IPS DF 6.9 (cell line): ENCODE data around the gene ASB16.

Source experiments
- DNase-seq: peaks from one replicate; pipeline ENCODE4 v3.0.0-alpha.2; 2013; ENCODE audit warnings: low read depth, low spot score
- H3K27ac ChIP-seq: one replicate; pipeline ENCODE4 v1.5.1; 2013; ENCODE audit warnings: low read length, control low read depth
- H3K27me3 ChIP-seq: 2 replicates; pipeline ENCODE4 v1.6.1; 2013; ENCODE audit warnings: mild to moderate bottlenecking, low read length; ENCODE audit not compliant: control insufficient read depth, insufficient read depth
- H3K36me3 ChIP-seq: 2 replicates; pipeline ENCODE4 v1.6.1; 2013; ENCODE audit warnings: low read length; ENCODE audit not compliant: control insufficient read depth, insufficient read depth
- H3K4me1 ChIP-seq: 2 replicates; pipeline ENCODE4 v1.6.1; 2013; ENCODE audit warnings: low read length; ENCODE audit not compliant: control insufficient read depth, insufficient read depth
- H3K4me3 ChIP-seq: 2 replicates; pipeline ENCODE4 v1.5.1; 2013; ENCODE audit warnings: mild to moderate bottlenecking, low read length
- H3K9me3 ChIP-seq: 2 replicates; pipeline ENCODE4 v1.6.1; 2013; ENCODE audit warnings: low read length, inconsistent platforms; ENCODE audit not compliant: control insufficient read depth, insufficient read depth
- WGBS: extraction: QIAGEN DNeasy Blood & Tissue Kit; methylation state at CpG from one replicate; pipeline ENCODE4 v1.1.7; 2013; ENCODE audit warnings: mixed read lengths, missing lambda C conversion rate; ENCODE audit not compliant: insufficient read length, insufficient coverage; 5-methylcytosine and 5-hydroxymethylcytosine counted together

The ASB16 gene

GRCh38 chr17:44202756-44203155 lies 32.3 kb downstream of the ASB16 start:
- no peak overlapping the region for H3K27ac ChIP-seq

GRCh38 chr17:44203731-44204440 lies 33.4 kb downstream of the ASB16 start:
- Histone ChIP-seq H3K4me1 (peaks cover 3% of the 10 kb centered on the region; the same call in 1 of the 2 replicates), H3K27ac (no peak overlapping the region), H3K9me3 (no peaks in the 10 kb centered on the region), H3K4me3 (no peak overlapping the region), H3K27me3 (no peaks in the 10 kb centered on the region), H3K36me3 (peaks cover 13% of the 10 kb centered on the region)
- no peak for DNase-seq
- no CpG with 5 or more reads among the region's 9 CpGs for WGBS

More at GRCh38 chr17:44202756-44203155, 32.3 kb downstream of the ASB16 start:
- Histone ChIP-seq H3K9me3 (no peaks in the 10 kb centered on the region), H3K4me3 (no peak overlapping the region), H3K4me1 (peaks cover 6% of the 10 kb centered on the region), H3K36me3 (peaks cover 7% of the 10 kb centered on the region; the same call in 1 of the 2 replicates), H3K27me3 (no peaks in the 10 kb centered on the region)
- no peak for DNase-seq
- WGBS, result no CpG with 5 or more reads among the region's 4 CpGs

GRCh38 chr17:44204441-44204882 lies 34.0 kb downstream of the ASB16 start:
- DNase-seq, result no peak
- H3K27me3 ChIP-seq, result no peaks in the 10 kb centered on the region
- no peak overlapping the region for H3K27ac ChIP-seq
- H3K4me3 ChIP-seq, result no peak overlapping the region
- peaks cover 17% of the 10 kb centered on the region for H3K36me3 ChIP-seq
- no peaks in the 10 kb centered on the region for H3K9me3 ChIP-seq
- no CpG with 5 or more reads among the region's 5 CpGs for WGBS
- H3K4me1 ChIP-seq, result peaks cover 3% of the 10 kb centered on the region; the same call in 1 of the 2 replicates

- Histone ChIP-seq H3K4me1 (peaks cover 3% of the 10 kb centered on the region), H3K9me3 (no peaks in the 10 kb centered on the region), H3K4me3 (no peak overlapping the region), H3K27ac (no peak overlapping the region), H3K27me3 (no peaks in the 10 kb centered on the region), H3K36me3 (peaks cover 26% of the 10 kb centered on the region)
- no peak for DNase-seq
- no CpG with 5 or more reads among the region's 13 CpGs for WGBS
Measured at GRCh38 chr17:44205962-44206824, 35.7 kb downstream of the ASB16 start.

- Histone ChIP-seq H3K9me3 (no peaks in the 10 kb centered on the region), H3K27ac (no peak overlapping the region), H3K4me3 (no peak overlapping the region), H3K4me1 (peaks cover 3% of the 10 kb centered on the region), H3K36me3 (peaks cover 32% of the 10 kb centered on the region), H3K27me3 (no peaks in the 10 kb centered on the region)
- DNase-seq, result no peak
- no CpG with 5 or more reads among the region's 6 CpGs for WGBS
Measured at GRCh38 chr17:44206825-44207155, 36.3 kb downstream of the ASB16 start.

- no peak for DNase-seq
- no peak overlapping the region for H3K27ac ChIP-seq
- no peaks in the 10 kb centered on the region for H3K9me3 ChIP-seq
- H3K36me3 ChIP-seq, result peaks cover 36% of the 10 kb centered on the region
- WGBS, result no CpG with 5 or more reads among the region's 17 CpGs
- no peaks in the 10 kb centered on the region for H3K27me3 ChIP-seq
- H3K4me3 ChIP-seq, result no peak overlapping the region
- H3K4me1 ChIP-seq, result peaks cover 3% of the 10 kb centered on the region
Measured at GRCh38 chr17:44207319-44207718, 36.8 kb downstream of the ASB16 start.

- H3K4me3 ChIP-seq, result no peak overlapping the region
- H3K9me3 ChIP-seq, result no peaks in the 10 kb centered on the region
- no peak overlapping the region for H3K27ac ChIP-seq
- peaks cover 3% of the 10 kb centered on the region for H3K4me1 ChIP-seq
- no peaks in the 10 kb centered on the region for H3K27me3 ChIP-seq
- peaks cover 36% of the 10 kb centered on the region for H3K36me3 ChIP-seq
- WGBS, result no CpG with 5 or more reads among the region's 5 CpGs
- no peak for DNase-seq
Measured at GRCh38 chr17:44207743-44208142, 37.2 kb downstream of the ASB16 start.

GRCh38 chr17:44209786-44210341 lies 39.4 kb downstream of the ASB16 start:
- no CpG with 5 or more reads among the region's 11 CpGs for WGBS
- Histone ChIP-seq H3K27me3 (no peaks in the 10 kb centered on the region), H3K9me3 (no peaks in the 10 kb centered on the region), H3K36me3 (peaks cover 36% of the 10 kb centered on the region), H3K27ac (no peak overlapping the region), H3K4me1 (no peaks in the 10 kb centered on the region; the same call in 1 of the 2 replicates), H3K4me3 (no peak overlapping the region)
- no peak for DNase-seq

GRCh38 chr17:44210342-44211192 lies 40.1 kb downstream of the ASB16 start:
- H3K27me3 ChIP-seq, result no peaks in the 10 kb centered on the region
- no peaks in the 10 kb centered on the region; the same call in 1 of the 2 replicates for H3K4me1 ChIP-seq
- WGBS, result no CpG with 5 or more reads among the region's 64 CpGs
- H3K9me3 ChIP-seq, result no peaks in the 10 kb centered on the region
- no peak for DNase-seq
- H3K27ac ChIP-seq, result no peak overlapping the region
- H3K4me3 ChIP-seq, result no peak overlapping the region
- peaks cover 43% of the 10 kb centered on the region for H3K36me3 ChIP-seq
